VCaP (cell line): ENCODE data around the gene COL27A1.

Source experiments
- H3K27ac ChIP-seq: fragments of 450-650 bp; 2 replicates; pipeline ENCODE4 v1.5.1; 2017
- TF ChIP-seq, protein P1 (sequence below): fragments of 450-650 bp; conservative IDR thresholded peaks from 2 replicates; pipeline ENCODE4 v1.5.1; 2017; ENCODE audit warnings: mild to moderate bottlenecking, moderate library complexity

The COL27A1 gene

GRCh38 chr9:114216081-114216480 is 60.7 kb downstream of the COL27A1 start:
- no peak overlapping the region for H3K27ac ChIP-seq
- TF ChIP-seq, protein P1, sequence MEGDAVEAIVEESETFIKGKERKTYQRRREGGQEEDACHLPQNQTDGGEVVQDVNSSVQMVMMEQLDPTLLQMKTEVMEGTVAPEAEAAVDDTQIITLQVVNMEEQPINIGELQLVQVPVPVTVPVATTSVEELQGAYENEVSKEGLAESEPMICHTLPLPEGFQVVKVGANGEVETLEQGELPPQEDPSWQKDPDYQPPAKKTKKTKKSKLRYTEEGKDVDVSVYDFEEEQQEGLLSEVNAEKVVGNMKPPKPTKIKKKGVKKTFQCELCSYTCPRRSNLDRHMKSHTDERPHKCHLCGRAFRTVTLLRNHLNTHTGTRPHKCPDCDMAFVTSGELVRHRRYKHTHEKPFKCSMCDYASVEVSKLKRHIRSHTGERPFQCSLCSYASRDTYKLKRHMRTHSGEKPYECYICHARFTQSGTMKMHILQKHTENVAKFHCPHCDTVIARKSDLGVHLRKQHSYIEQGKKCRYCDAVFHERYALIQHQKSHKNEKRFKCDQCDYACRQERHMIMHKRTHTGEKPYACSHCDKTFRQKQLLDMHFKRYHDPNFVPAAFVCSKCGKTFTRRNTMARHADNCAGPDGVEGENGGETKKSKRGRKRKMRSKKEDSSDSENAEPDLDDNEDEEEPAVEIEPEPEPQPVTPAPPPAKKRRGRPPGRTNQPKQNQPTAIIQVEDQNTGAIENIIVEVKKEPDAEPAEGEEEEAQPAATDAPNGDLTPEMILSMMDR, result no peak

GRCh38 chr9:114216976-114217375 is 61.6 kb downstream of the COL27A1 start:
- no peak overlapping the region for H3K27ac ChIP-seq
- TF ChIP-seq, protein P1, result no peak

DNA sequence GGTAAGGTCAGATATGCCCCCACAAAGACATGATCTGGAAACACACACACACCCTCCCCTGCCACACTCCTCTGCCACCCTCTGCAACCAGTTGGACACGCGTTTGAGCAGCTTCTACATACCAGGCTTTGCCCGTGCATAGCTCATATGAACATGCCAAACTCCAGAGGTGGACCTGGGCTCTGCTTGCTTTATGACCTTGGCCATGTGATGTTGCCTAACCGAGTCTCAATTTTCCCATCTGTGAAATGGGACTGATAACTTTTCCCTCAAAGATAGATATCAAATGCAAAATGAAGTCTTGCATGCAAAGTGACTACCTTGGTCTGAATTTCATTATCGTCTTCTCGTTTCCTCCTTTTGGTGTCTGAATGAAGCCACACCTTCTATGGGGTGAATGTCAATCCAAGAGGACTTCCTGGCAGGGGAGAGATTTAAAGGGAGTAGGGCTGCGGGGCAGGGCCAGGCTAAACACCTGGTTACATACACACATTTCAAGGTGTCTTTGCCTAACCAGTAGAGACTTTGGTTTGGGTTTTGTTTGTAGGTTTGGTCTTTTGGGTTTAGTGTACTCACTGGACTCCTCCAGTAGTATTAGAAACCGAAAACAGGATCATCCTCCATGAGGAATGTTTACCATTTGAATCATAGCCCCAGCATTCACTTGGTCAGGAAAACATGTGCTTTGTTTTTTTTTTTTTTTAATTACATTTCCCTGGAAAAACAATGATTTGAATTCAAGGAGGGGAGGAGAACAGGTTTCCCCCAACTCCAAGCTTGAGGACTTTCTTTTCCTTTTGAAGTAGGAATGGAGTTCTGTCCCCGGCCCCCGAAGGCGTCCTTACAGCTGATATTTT is 63.2 kb downstream of the COL27A1 start:
- H3K27ac ChIP-seq, result no peak overlapping the region
- TF ChIP-seq, protein P1, result no peak

DNA sequence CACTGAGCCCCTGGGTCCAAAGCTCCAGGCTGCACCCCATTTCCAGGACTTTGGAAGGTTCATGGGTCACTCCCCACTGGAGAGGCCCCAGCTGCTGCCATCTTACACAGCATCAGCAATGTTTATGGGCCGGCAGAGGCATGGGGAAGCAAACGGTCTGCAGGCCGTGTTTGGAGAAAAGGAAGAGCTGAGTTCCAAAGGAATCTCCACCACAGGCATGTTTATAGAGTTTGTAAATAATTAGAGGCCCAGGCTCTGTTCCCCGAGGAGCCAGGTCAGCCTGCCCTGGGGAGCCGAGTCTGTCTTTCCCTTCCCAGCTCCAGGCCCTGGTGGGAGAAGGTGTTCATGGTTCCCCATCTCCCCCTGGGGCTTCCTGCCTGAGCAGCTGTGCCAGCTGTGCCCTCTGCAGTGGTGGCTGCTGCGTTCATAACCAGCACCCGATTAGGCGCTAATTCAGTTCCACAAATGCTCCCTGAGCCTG is 64.8 kb downstream of the COL27A1 start:
- TF ChIP-seq, protein P1, result no peak
- H3K27ac ChIP-seq, result no peak overlapping the region

DNA sequence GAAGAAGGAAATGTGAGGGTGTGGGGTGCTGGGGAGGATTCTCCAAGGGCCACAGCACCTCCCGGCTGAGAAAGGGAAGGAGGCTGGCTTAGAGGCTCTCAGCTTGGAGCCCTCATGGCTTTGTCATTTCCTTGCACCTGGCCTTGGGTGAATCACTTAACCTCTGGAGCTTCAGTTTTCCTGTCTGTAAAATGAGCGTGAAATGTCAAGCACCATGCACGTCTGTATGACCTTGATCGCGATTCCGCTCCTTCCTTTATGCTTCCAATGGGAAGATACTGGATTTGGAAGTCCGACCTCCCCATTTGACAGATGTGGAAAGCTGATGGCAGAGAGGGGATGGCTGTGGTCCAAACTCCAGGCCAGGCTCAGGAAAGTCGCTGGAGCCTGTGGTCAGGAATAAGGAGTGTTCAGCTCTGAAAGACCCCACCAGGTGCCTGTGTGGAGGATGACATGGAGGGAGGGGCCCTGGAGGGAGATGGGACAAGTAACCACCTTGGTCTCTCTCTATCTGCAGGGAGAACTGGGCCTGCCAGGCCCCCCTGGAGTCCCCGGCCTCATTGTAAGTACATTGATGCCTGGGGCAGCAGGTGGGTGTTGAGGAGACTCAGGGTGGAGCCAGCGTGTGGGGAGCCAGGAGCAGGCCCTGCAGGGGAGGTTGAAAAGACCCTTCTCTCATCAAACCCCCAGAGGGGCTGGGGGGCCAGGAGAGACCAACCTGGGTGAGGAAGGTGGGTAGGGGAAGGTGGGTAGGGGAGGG is 66.5 kb downstream of the COL27A1 start:
- H3K27ac ChIP-seq, result no peak overlapping the region
- TF ChIP-seq, protein P1, result no peak

GRCh38 chr9:114223564-114224246 is 68.4 kb downstream of the COL27A1 start:
- TF ChIP-seq, protein P1, result no peak
- peak overlapping the region; percentile 18; the same call in 1 of the 2 replicates for H3K27ac ChIP-seq

DNA sequence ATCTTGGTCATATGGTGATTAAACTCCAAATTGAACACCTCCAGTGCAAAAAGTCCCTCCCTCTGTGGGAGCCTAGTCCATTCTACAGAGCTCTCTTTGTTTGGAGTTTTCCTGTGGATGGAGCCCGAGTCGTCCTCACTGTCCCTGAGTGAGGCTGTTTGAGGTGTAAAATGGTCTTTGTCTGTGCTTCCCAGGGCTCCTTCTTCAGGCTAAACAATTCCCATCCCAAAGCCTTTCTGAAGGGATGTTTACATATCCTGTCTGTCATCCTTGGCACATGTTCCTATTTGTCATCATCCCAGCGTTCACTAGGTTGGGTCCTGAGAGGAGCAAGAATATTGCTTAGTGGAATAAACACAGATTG is 68.9 kb downstream of the COL27A1 start:
- peak overlapping the region; percentile 18; the same call in 1 of the 2 replicates for H3K27ac ChIP-seq
- TF ChIP-seq, protein P1, result no peak
